HEK293 (cell line): ENCODE measurements around the gene ADAMTS17.

ENCODE experiments used
- CTCF ChIP-seq: fragments of 450-650 bp; formaldehyde crosslinking; IDR thresholded peaks from 2 replicates; pipeline ENCODE4 v1.5.1; 2016; ENCODE audit warnings: missing biosample characterization, missing genetic modification characterization
- ELK4 ChIP-seq: IDR thresholded peaks from 2 replicates; pipeline ENCODE4 v1.6.1; 2011; ENCODE audit warnings: mild to moderate bottlenecking, low read depth, low read length, borderline replicate concordance
- SALL2 ChIP-seq: fragments of 450-650 bp; formaldehyde crosslinking; IDR thresholded peaks from 2 replicates; pipeline ENCODE4 v1.5.0; 2017; ENCODE audit warnings: missing biosample characterization, mild to moderate bottlenecking, missing genetic modification characterization, borderline replicate concordance
- ZEB2 ChIP-seq: fragments of 450-650 bp; formaldehyde crosslinking; IDR thresholded peaks from 2 replicates; pipeline ENCODE4 v1.5.1; 2016; ENCODE audit warnings: missing biosample characterization, missing genetic modification characterization
- ZSCAN16 ChIP-seq: fragments of 450-650 bp; formaldehyde crosslinking; IDR thresholded peaks from 2 replicates; pipeline ENCODE4 v1.5.1; 2016; ENCODE audit warnings: missing biosample characterization, missing genetic modification characterization
- TF ChIP-seq, protein P1 (sequence below): fragments of 450-650 bp; IDR thresholded peaks from 2 replicates; pipeline ENCODE4 v1.5.1; 2018; ENCODE audit warnings: missing biosample characterization, missing genetic modification characterization

GRCh38 chr15:100201376-100202280 is 140.1 kb downstream of the ADAMTS17 start:
- TF ChIP-seq SALL2 (tag by site-specific recombination) (no peak), ELK4 (no peak), CTCF (tag by site-specific recombination) (no peak), ZSCAN16 (tag by site-specific recombination) (no peak), ZEB2 (tag by site-specific recombination) (no peak)
- TF ChIP-seq, protein P1, sequence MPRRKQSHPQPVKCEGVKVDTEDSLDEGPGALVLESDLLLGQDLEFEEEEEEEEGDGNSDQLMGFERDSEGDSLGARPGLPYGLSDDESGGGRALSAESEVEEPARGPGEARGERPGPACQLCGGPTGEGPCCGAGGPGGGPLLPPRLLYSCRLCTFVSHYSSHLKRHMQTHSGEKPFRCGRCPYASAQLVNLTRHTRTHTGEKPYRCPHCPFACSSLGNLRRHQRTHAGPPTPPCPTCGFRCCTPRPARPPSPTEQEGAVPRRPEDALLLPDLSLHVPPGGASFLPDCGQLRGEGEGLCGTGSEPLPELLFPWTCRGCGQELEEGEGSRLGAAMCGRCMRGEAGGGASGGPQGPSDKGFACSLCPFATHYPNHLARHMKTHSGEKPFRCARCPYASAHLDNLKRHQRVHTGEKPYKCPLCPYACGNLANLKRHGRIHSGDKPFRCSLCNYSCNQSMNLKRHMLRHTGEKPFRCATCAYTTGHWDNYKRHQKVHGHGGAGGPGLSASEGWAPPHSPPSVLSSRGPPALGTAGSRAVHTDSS (tag by site-specific recombination) = no peak
